T-helper 2 cell treated with Interferon-gamma antibody and Interleukin-4, amounts not matched to agents 5 μg/mL and 100 μg/mL, for 36 hours (primary cell): ENCODE measurements around the gene AP5B1.

Experiments used
- DNase-seq: peaks from one replicate; pipeline ENCODE4 v3.0.0; 2021; ENCODE audit warnings: low spot score
- H3K27ac Mint-ChIP-seq: one replicate; pipeline ENCODE4 v1.8.0; 2021; ENCODE audit warnings: mild to moderate bottlenecking, mixed read lengths
- H3K27me3 Mint-ChIP-seq: one replicate; pipeline ENCODE4 v1.8.0; 2021; ENCODE audit warnings: low read depth, mixed read lengths
- H3K36me3 Mint-ChIP-seq: one replicate; pipeline ENCODE4 v1.8.0; 2021; ENCODE audit warnings: low read depth, mixed read lengths
- H3K4me1 Mint-ChIP-seq: one replicate; pipeline ENCODE4 v1.8.0; 2021; ENCODE audit warnings: low read depth, mixed read lengths
- H3K4me3 Mint-ChIP-seq: one replicate; pipeline ENCODE4 v1.8.0; 2022; ENCODE audit warnings: mild to moderate bottlenecking, moderate library complexity, mixed read lengths
- H3K9me3 Mint-ChIP-seq: one replicate; pipeline ENCODE4 v1.8.0; 2021; ENCODE audit warnings: mixed read lengths

AP5B1 gene

GRCh38 chr11:65810046-65810868 is 29.5 kb upstream of the AP5B1 start:
- H3K9me3 Mint-ChIP-seq, result no peaks in the 10 kb centered on the region
- peaks cover 3% of the 10 kb centered on the region for H3K4me1 Mint-ChIP-seq
- peaks cover 28% of the 10 kb centered on the region for H3K27me3 Mint-ChIP-seq
- H3K4me3 Mint-ChIP-seq, result no peak overlapping the region
- no peak for DNase-seq
- H3K36me3 Mint-ChIP-seq, result no peaks in the 10 kb centered on the region
- H3K27ac Mint-ChIP-seq, result no peak overlapping the region

GRCh38 chr11:65809496-65809895 is 28.7 kb upstream of the AP5B1 start:
- H3K4me1 Mint-ChIP-seq, result peaks cover 2% of the 10 kb centered on the region
- H3K27ac Mint-ChIP-seq, result no peak overlapping the region
- no peaks in the 10 kb centered on the region for H3K9me3 Mint-ChIP-seq
- H3K27me3 Mint-ChIP-seq, result peaks cover 28% of the 10 kb centered on the region
- H3K4me3 Mint-ChIP-seq, result no peak overlapping the region
- DNase-seq, result no peak
- no peaks in the 10 kb centered on the region for H3K36me3 Mint-ChIP-seq

GRCh38 chr11:65808744-65809341 is 28.1 kb upstream of the AP5B1 start:
- no peaks in the 10 kb centered on the region for H3K9me3 Mint-ChIP-seq
- H3K4me1 Mint-ChIP-seq, result peaks cover 2% of the 10 kb centered on the region
- peaks cover 28% of the 10 kb centered on the region for H3K27me3 Mint-ChIP-seq
- H3K4me3 Mint-ChIP-seq, result no peak overlapping the region
- no peak for DNase-seq
- no peaks in the 10 kb centered on the region for H3K36me3 Mint-ChIP-seq
- H3K27ac Mint-ChIP-seq, result no peak overlapping the region

- H3K27me3 Mint-ChIP-seq, result peaks cover 34% of the 10 kb centered on the region
- H3K36me3 Mint-ChIP-seq, result no peaks in the 10 kb centered on the region
- H3K27ac Mint-ChIP-seq, result no peak overlapping the region
- no peak for DNase-seq
- no peak overlapping the region for H3K4me3 Mint-ChIP-seq
- no peaks in the 10 kb centered on the region for H3K9me3 Mint-ChIP-seq
- H3K4me1 Mint-ChIP-seq, result peaks cover 2% of the 10 kb centered on the region
Observed at GRCh38 chr11:65806979-65807378, 26.2 kb upstream of the AP5B1 start.

GRCh38 chr11:65803797-65804492 is 23.2 kb upstream of the AP5B1 start:
- Mint-ChIP-seq H3K27ac (no peak overlapping the region), H3K27me3 (peaks cover 28% of the 10 kb centered on the region), H3K4me1 (no peaks in the 10 kb centered on the region), H3K36me3 (no peaks in the 10 kb centered on the region), H3K9me3 (no peaks in the 10 kb centered on the region), H3K4me3 (no peak overlapping the region)
- DNase-seq, result no peak

- Mint-ChIP-seq H3K4me3 (no peak overlapping the region), H3K36me3 (no peaks in the 10 kb centered on the region), H3K27me3 (peaks cover 22% of the 10 kb centered on the region), H3K27ac (no peak overlapping the region), H3K9me3 (no peaks in the 10 kb centered on the region), H3K4me1 (no peaks in the 10 kb centered on the region)
- no peak for DNase-seq
Observed at GRCh38 chr11:65802841-65803240, 22.1 kb upstream of the AP5B1 start.

- Mint-ChIP-seq H3K4me3 (no peak overlapping the region), H3K27me3 (peaks cover 16% of the 10 kb centered on the region), H3K9me3 (no peaks in the 10 kb centered on the region), H3K4me1 (no peaks in the 10 kb centered on the region), H3K36me3 (no peaks in the 10 kb centered on the region), H3K27ac (no peak overlapping the region)
- DNase-seq, result no peak
Observed at GRCh38 chr11:65801153-65801987, 20.6 kb upstream of the AP5B1 start.

- Mint-ChIP-seq H3K9me3 (no peaks in the 10 kb centered on the region), H3K27ac (no peak overlapping the region), H3K36me3 (no peaks in the 10 kb centered on the region), H3K4me3 (no peak overlapping the region), H3K4me1 (peaks cover 4% of the 10 kb centered on the region), H3K27me3 (peaks cover 12% of the 10 kb centered on the region)
- DNase-seq, result no peak
Observed at GRCh38 chr11:65798882-65799281, 18.1 kb upstream of the AP5B1 start.

- DNase-seq, result no peak
- H3K9me3 Mint-ChIP-seq, result no peaks in the 10 kb centered on the region
- peaks cover 4% of the 10 kb centered on the region for H3K4me1 Mint-ChIP-seq
- no peak overlapping the region for H3K27ac Mint-ChIP-seq
- H3K36me3 Mint-ChIP-seq, result no peaks in the 10 kb centered on the region
- H3K27me3 Mint-ChIP-seq, result peaks cover 1% of the 10 kb centered on the region
- H3K4me3 Mint-ChIP-seq, result no peak overlapping the region
Observed at GRCh38 chr11:65797711-65798110, 16.9 kb upstream of the AP5B1 start.

GRCh38 chr11:65796726-65797601 is 16.2 kb upstream of the AP5B1 start:
- DNase-seq, result no peak
- Mint-ChIP-seq H3K36me3 (no peaks in the 10 kb centered on the region), H3K27me3 (no peaks in the 10 kb centered on the region), H3K4me1 (peaks cover 9% of the 10 kb centered on the region), H3K9me3 (no peaks in the 10 kb centered on the region), H3K27ac (no peak overlapping the region), H3K4me3 (no peak overlapping the region)

- Mint-ChIP-seq H3K27ac (no peak overlapping the region), H3K4me1 (peaks cover 22% of the 10 kb centered on the region), H3K9me3 (no peaks in the 10 kb centered on the region), H3K36me3 (no peaks in the 10 kb centered on the region), H3K27me3 (no peaks in the 10 kb centered on the region), H3K4me3 (no peak overlapping the region)
- no peak for DNase-seq
Observed at GRCh38 chr11:65794570-65795510, 14.1 kb upstream of the AP5B1 start.

GRCh38 chr11:65793625-65794400 is 13.0 kb upstream of the AP5B1 start:
- Mint-ChIP-seq H3K27me3 (peaks cover 4% of the 10 kb centered on the region), H3K4me1 (peaks cover 22% of the 10 kb centered on the region), H3K4me3 (no peak overlapping the region), H3K36me3 (no peaks in the 10 kb centered on the region), H3K9me3 (no peaks in the 10 kb centered on the region), H3K27ac (no peak overlapping the region)
- DNase-seq, result no peak
